ENCODE results near the gene PACS1.

GRCh38 chr11:66042227-66042995 is 27.7 kb upstream of the PACS1 start:
- no peak for TF ChIP-seq CTCF (IDR thresholded peaks at IDR 0.05)
- no peak for TF ChIP-seq POLR2A (IDR thresholded peaks at IDR 0.05)
- TF ChIP-seq EP300 (IDR thresholded peaks at IDR 0.05): no peak
